Measurements from ENCODE around the gene ADAM21. TPM values are rescaled to one million over a fixed set of nuclear protein-coding genes. Genes with fewer than 3 reads are reported as not detected.
"Not testable (repeated sequence)": the region's sequence is repeated elsewhere in the genome, so short reads cannot be mapped to it uniquely, and the experiment has no call there.

The ADAM21 gene
- polyA plus RNA-seq, 2 of the 4 experiments (the other 2 are of a cell fraction) = 0.04 to 0.12 TPM

- Histone ChIP-seq H3K27ac (no peak overlapping the region), H3K4me1 (no peaks in the 10 kb centered on the region), H3K9me3 (no peaks in the 10 kb centered on the region; the same call in 2 of the 3 replicates), H3K4me3 (no peak overlapping the region), H3K4me2 (no peak overlapping the region)
- 22% methylated on average over 4 of the region's 4 CpGs for WGBS (ENCODE audit: missing lambda C conversion rate)
- FAIRE-seq (no peak), DNase-seq (ENCODE audit: low read depth in 1 of 2, low spot score in 1 of 2) (no peak), ATAC-seq (no peak)
- ChIA-PET POLR2A (no interaction called here), CTCF (no interaction called here)
- TF ChIP-seq HES2 (IDR thresholded peaks at IDR 0.05) (no peak), BHLHE40 (IDR thresholded peaks at IDR 0.05; ENCODE audit: low read depth, low read length) (no peak), PBX3 (IDR thresholded peaks at IDR 0.05) (no peak), HOXB5 (CRISPR knock-in tag; IDR thresholded peaks at IDR 0.05) (no peak), E2F6 (IDR thresholded peaks at IDR 0.05; ENCODE audit: borderline replicate concordance, low read depth) (no peak), RFX5 (IDR thresholded peaks at IDR 0.05) (no peak), KDM5A (IDR thresholded peaks at IDR 0.05) (no peak), TFCP2L1 (CRISPR knock-in tag; IDR thresholded peaks at IDR 0.05) (no peak), MAFK (IDR thresholded peaks at IDR 0.05; ENCODE audit: partially characterized antibody) (no peak), HMGXB4 (CRISPR knock-in tag; IDR thresholded peaks at IDR 0.05; ENCODE audit: borderline replicate concordance) (no peak), CEBPB (IDR thresholded peaks at IDR 0.05) (no peak), POLR2AphosphoS2 (conservative IDR thresholded peaks at IDR 0.05; ENCODE audit: low read length) (no peak)
These were observed 20.5 kb downstream of the ADAM21 start for GRCh38 chr14:70472253-70473159.

- ATAC-seq = no peak
- 5% methylated on average over 2 of the region's 2 CpGs for WGBS (ENCODE audit: missing lambda C conversion rate)
- FAIRE-seq = no peak
- ChIA-PET CTCF (no interaction called here), POLR2A (no interaction called here)
- DNase-seq (ENCODE audit: low read depth in 1 of 2, low spot score in 1 of 2) = no peak
- Histone ChIP-seq H3K4me2 (no peak overlapping the region), H3K4me3 (no peak overlapping the region), H3K27ac (no peak overlapping the region), H3K9me3 (no peaks in the 10 kb centered on the region; the same call in 2 of the 3 replicates), H3K4me1 (no peaks in the 10 kb centered on the region)
- TF ChIP-seq GATA3 (IDR thresholded peaks at IDR 0.05; ENCODE audit: borderline replicate concordance) (no peak), CHD2 (IDR thresholded peaks at IDR 0.05; ENCODE audit: low read length, partially characterized antibody) (no peak), BHLHE40 (IDR thresholded peaks at IDR 0.05; ENCODE audit: low read depth, low read length) (no peak), POLR2AphosphoS2 (conservative IDR thresholded peaks at IDR 0.05; ENCODE audit: low read length) (no peak), RARB (CRISPR knock-in tag; IDR thresholded peaks at IDR 0.05) (no peak), BCL3 (IDR thresholded peaks at IDR 0.05) (no peak), RFX5 (IDR thresholded peaks at IDR 0.05) (no peak), SMC3 (IDR thresholded peaks at IDR 0.05) (no peak), CTCF (IDR thresholded peaks at IDR 0.05) (no peak), FOSB (CRISPR knock-in tag; IDR thresholded peaks at IDR 0.05) (no peak), EP300 (IDR thresholded peaks at IDR 0.05) (no peak), MYC (IDR thresholded peaks at IDR 0.05; ENCODE audit: borderline replicate concordance, low read length) (no peak), ELK1 (IDR thresholded peaks at IDR 0.05; ENCODE audit: low read depth, low read length) (no peak), JUNB (IDR thresholded peaks at IDR 0.05) (no peak), FOXS1 (CRISPR knock-in tag; IDR thresholded peaks at IDR 0.05) (no peak), ZSCAN20 (CRISPR knock-in tag; IDR thresholded peaks at IDR 0.05) (no peak)
These were observed 21.9 kb downstream of the ADAM21 start for GRCh38 chr14:70473825-70474224.

GRCh38 chr14:70475459-70475858 lies 23.5 kb downstream of the ADAM21 start:
- H3K4me3 ChIP-seq; CTCF ChIA-PET; FAIRE-seq; H3K27ac ChIP-seq; H3K4me2 ChIP-seq; ATAC-seq; H3K9me3 ChIP-seq; H3K4me1 ChIP-seq; DNase-seq (ENCODE audit: low read depth in 1 of 2, low spot score in 1 of 2); POLR2A ChIA-PET: not testable (repeated sequence)
- 82% methylated on average over 9 of the region's 13 CpGs for WGBS (ENCODE audit: missing lambda C conversion rate)

Data from A549 (cell line).